Measurements from ENCODE around the gene KCNIP1.

The KCNIP1 gene

DNA sequence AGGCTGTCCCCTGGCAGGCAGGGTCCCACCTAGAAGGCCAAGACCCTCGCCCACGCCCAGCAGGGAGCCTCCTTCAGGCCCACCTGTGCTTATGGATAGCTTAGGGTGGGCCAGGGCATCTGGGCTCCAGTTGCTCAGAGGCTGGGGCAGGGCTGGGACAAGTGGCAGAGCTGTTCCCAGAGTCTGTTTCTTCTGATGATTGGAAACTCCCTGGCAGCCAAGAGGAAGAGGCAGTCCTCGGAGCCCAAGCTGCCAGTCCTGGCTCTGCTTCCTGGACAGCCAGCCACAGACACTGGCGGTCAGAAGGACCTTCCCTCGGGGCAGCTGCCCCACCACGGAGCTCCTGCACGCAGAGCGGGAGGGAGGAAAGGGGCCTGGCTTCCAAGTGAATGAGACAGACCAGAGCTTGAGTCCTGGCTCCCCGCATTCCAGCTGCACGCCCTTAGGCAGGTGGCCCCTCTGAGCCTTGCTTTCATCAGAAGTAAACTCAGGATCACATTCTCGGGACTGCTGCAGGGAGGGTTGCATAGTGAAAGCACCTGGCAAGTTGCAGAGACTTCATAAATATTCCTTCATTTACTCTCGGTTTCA, 241.8 kb downstream of the KCNIP1 start:
- Histone ChIP-seq H3K9me3 (ENCODE audit: control insufficient read depth, insufficient read depth, low read depth, low read length) (no peaks in the 10 kb centered on the region), H3K4me3 (ENCODE audit: low read depth, low read length) (no peak overlapping the region), H3K36me3 (ENCODE audit: control insufficient read depth in 2 of 2, insufficient read depth in 1 of 2, low read length in 2 of 2) (no peaks in the 10 kb centered on the region), H3K4me1 (ENCODE audit: control insufficient read depth, insufficient read depth, low read length) (no peaks in the 10 kb centered on the region), H3K27ac (ENCODE audit: extremely low read depth, low read depth, low read length) (no peak overlapping the region)
- CTCF ChIA-PET, result interaction anchor here (0.6 to 11.4 kb wide), 20 partner anchors 10 to 597 kb away, joined by 3 to 253 read pairs (median 4); partner anchors contain the start of gene GABRP
- TF ChIP-seq ZNF37A (tag by site-specific recombination; IDR thresholded peaks at IDR 0.05), result no peak
- TF ChIP-seq MEIS1 (CRISPR knock-in tag; IDR thresholded peaks at IDR 0.05; ENCODE audit: borderline replicate concordance), result no peak
- TF ChIP-seq ZNF596 (tag by site-specific recombination; IDR thresholded peaks at IDR 0.05), result no peak
- TF ChIP-seq ZNF274 (IDR thresholded peaks at IDR 0.05; ENCODE audit: low read length), result no peak
- no peak for TF ChIP-seq ZNF274 (tag by site-specific recombination; IDR thresholded peaks at IDR 0.05; ENCODE audit: borderline replicate concordance)
- TF ChIP-seq ZNF211 (tag by site-specific recombination; IDR thresholded peaks at IDR 0.05; ENCODE audit: low read depth), result no peak
- TF ChIP-seq ZBTB26 (tag by site-specific recombination; optimal IDR thresholded peaks at IDR 0.05), result no peak
- no peak for TF ChIP-seq ZFP3 (tag by site-specific recombination; IDR thresholded peaks at IDR 0.05; ENCODE audit: low read depth)
- POLR2A ChIA-PET, result interaction anchor here (0.6 to 1.8 kb wide), 3 partner anchors 46 to 129 kb away, joined by 3 to 6 read pairs (median 3); no protein-coding TSS in a partner anchor

GRCh38 chr5:170746075-170746960, 242.5 kb downstream of the KCNIP1 start:
- POLR2A ChIA-PET, result interaction anchor here (0.7 kb wide), 1 partner anchor 45 kb away, joined by 3 read pairs; no protein-coding TSS in a partner anchor
- Histone ChIP-seq H3K4me3 (ENCODE audit: low read depth, low read length) (no peak overlapping the region), H3K27ac (ENCODE audit: extremely low read depth, low read depth, low read length) (no peak overlapping the region), H3K4me1 (ENCODE audit: control insufficient read depth, insufficient read depth, low read length) (no peaks in the 10 kb centered on the region), H3K36me3 (ENCODE audit: control insufficient read depth in 2 of 2, insufficient read depth in 1 of 2, low read length in 2 of 2) (no peaks in the 10 kb centered on the region), H3K9me3 (ENCODE audit: control insufficient read depth, insufficient read depth, low read depth, low read length) (no peaks in the 10 kb centered on the region)
- CTCF ChIA-PET, result interaction anchor here (0.6 to 11.4 kb wide), 6 partner anchors 38 to 1516 kb away, joined by 3 to 253 read pairs (median 10); partner anchors contain the start of gene GABRP
- TF ChIP-seq ZBTB21 (tag by site-specific recombination; IDR thresholded peaks at IDR 0.05) (no peak), INSM2 (tag by site-specific recombination; IDR thresholded peaks at IDR 0.05) (no peak), ZNF146 (tag by site-specific recombination; IDR thresholded peaks at IDR 0.05) (no peak), SP2 (tag by site-specific recombination; IDR thresholded peaks at IDR 0.05) (no peak), BCL11A (tag by site-specific recombination; IDR thresholded peaks at IDR 0.05; ENCODE audit: low read depth) (no peak), ZBTB6 (tag by site-specific recombination; IDR thresholded peaks at IDR 0.05) (no peak), ZEB2 (tag by site-specific recombination; IDR thresholded peaks at IDR 0.05) (no peak), SCRT1 (tag by site-specific recombination; IDR thresholded peaks at IDR 0.05; ENCODE audit: borderline replicate concordance) (no peak), ZNF664 (tag by site-specific recombination; IDR thresholded peaks at IDR 0.05) (no peak), YY1 (tag by site-specific recombination; IDR thresholded peaks at IDR 0.05) (no peak), ZNF221 (tag by site-specific recombination; IDR thresholded peaks at IDR 0.05; ENCODE audit: borderline replicate concordance) (no peak)

All from HEK293 (cell line).